ENCODE data around the gene ADI1. TPM values are rescaled to one million over a fixed set of nuclear protein-coding genes. Genes with fewer than 3 reads are reported as not detected.

The ADI1 gene
- total RNA-seq, 2 experiments from 2014 or later: 28.4 to 30.2 TPM

- H3K27ac Mint-ChIP-seq: no peak overlapping the region
- no peaks in the 10 kb centered on the region for H3K9me3 Mint-ChIP-seq
- H3K36me3 Mint-ChIP-seq (ENCODE audit: low read depth): peaks cover 31% of the 10 kb centered on the region
- no peaks in the 10 kb centered on the region for H3K4me1 ChIP-seq (ENCODE audit: insufficient read depth, low read length)
- no peaks in the 10 kb centered on the region for H3K27me3 ChIP-seq (ENCODE audit: control insufficient read depth in 1 of 2, insufficient read depth in 2 of 2, low read length in 2 of 2)
- DNase-seq: no peak
- H3K27ac ChIP-seq (ENCODE audit: low read depth in 1 of 2, low read length in 2 of 2): no peak overlapping the region
- peaks cover 23% of the 10 kb centered on the region for H3K36me3 ChIP-seq (ENCODE audit: insufficient read depth, low read length)
- ChIA-PET POLR2A (no interaction called here), CTCF (no interaction called here)
- no peaks in the 10 kb centered on the region for H3K27me3 Mint-ChIP-seq
- no peak for TF ChIP-seq CTCF (IDR thresholded peaks at IDR 0.05)
- no peak overlapping the region for H3K4me3 ChIP-seq (ENCODE audit: low read length)
- intact Hi-C loops (cut with DNase I, micrococcal nuclease): no loop called here
- H3K4me3 Mint-ChIP-seq: no peak overlapping the region
- ATAC-seq (ENCODE audit: poor library complexity): no peak
- H3K9me3 ChIP-seq (ENCODE audit: control insufficient read depth in 1 of 2, insufficient read depth in 1 of 2, low read length in 2 of 2): peaks cover 0 to 18% of the 10 kb centered on the region in 2 experiments
- peaks cover 12% of the 10 kb centered on the region for H3K4me1 Mint-ChIP-seq (ENCODE audit: low read depth)
These were observed 36.9 kb downstream of the ADI1 start for GRCh38 chr2:3482363-3482821.

GRCh38 chr2:3481736-3482362, 37.5 kb downstream of the ADI1 start:
- H3K27me3 ChIP-seq (ENCODE audit: control insufficient read depth in 1 of 2, insufficient read depth in 2 of 2, low read length in 2 of 2): no peaks in the 10 kb centered on the region
- ATAC-seq (ENCODE audit: poor library complexity) (no peak), DNase-seq (no peak)
- no peak overlapping the region for H3K27ac ChIP-seq (ENCODE audit: low read depth in 1 of 2, low read length in 2 of 2)
- no peak overlapping the region for H3K4me3 ChIP-seq (ENCODE audit: low read length)
- H3K36me3 ChIP-seq (ENCODE audit: insufficient read depth, low read length): peaks cover 24% of the 10 kb centered on the region
- H3K4me1 ChIP-seq (ENCODE audit: insufficient read depth, low read length): no peaks in the 10 kb centered on the region
- Mint-ChIP-seq H3K4me1 (ENCODE audit: low read depth) (peaks cover 12% of the 10 kb centered on the region), H3K36me3 (ENCODE audit: low read depth) (peaks cover 33% of the 10 kb centered on the region), H3K9me3 (no peaks in the 10 kb centered on the region), H3K27me3 (no peaks in the 10 kb centered on the region), H3K27ac (no peak overlapping the region), H3K4me3 (no peak overlapping the region)
- TF ChIP-seq CTCF (IDR thresholded peaks at IDR 0.05): no peak
- H3K9me3 ChIP-seq (ENCODE audit: control insufficient read depth in 1 of 2, insufficient read depth in 1 of 2, low read length in 2 of 2): peaks cover 0 to 13% of the 10 kb centered on the region in 2 experiments
- intact Hi-C loops (cut with DNase I, micrococcal nuclease): no loop called here
- ChIA-PET CTCF (interaction anchor here (0.9 kb wide), 1 partner anchor 20 kb away, joined by 3 read pairs; no protein-coding TSS in a partner anchor), POLR2A (no interaction called here)

GRCh38 chr2:3481011-3481400, 38.3 kb downstream of the ADI1 start:
- Mint-ChIP-seq H3K9me3 (no peaks in the 10 kb centered on the region), H3K4me3 (no peak overlapping the region), H3K36me3 (ENCODE audit: low read depth) (peaks cover 40% of the 10 kb centered on the region), H3K4me1 (ENCODE audit: low read depth) (peaks cover 12% of the 10 kb centered on the region), H3K27me3 (no peaks in the 10 kb centered on the region), H3K27ac (no peak overlapping the region)
- TF ChIP-seq CTCF (IDR thresholded peaks at IDR 0.05): no peak
- ATAC-seq (ENCODE audit: poor library complexity) (no peak), DNase-seq (no peak)
- intact Hi-C loops (cut with DNase I, micrococcal nuclease): no loop called here
- Histone ChIP-seq H3K27ac (ENCODE audit: low read depth in 1 of 2, low read length in 2 of 2) (no peak overlapping the region), H3K27me3 (ENCODE audit: control insufficient read depth in 1 of 2, insufficient read depth in 2 of 2, low read length in 2 of 2) (no peaks in the 10 kb centered on the region), H3K36me3 (ENCODE audit: insufficient read depth, low read length) (peaks cover 30% of the 10 kb centered on the region), H3K4me3 (ENCODE audit: low read length) (no peak overlapping the region), H3K4me1 (ENCODE audit: insufficient read depth, low read length) (no peaks in the 10 kb centered on the region), H3K9me3 (ENCODE audit: control insufficient read depth in 1 of 2, insufficient read depth in 1 of 2, low read length in 2 of 2) (peaks cover 0 to 4% of the 10 kb centered on the region in 2 experiments)
- ChIA-PET POLR2A (no interaction called here), CTCF (interaction anchor here (0.7 to 0.9 kb wide), 2 partner anchors 19 to 170 kb away, joined by 3 read pairs; no protein-coding TSS in a partner anchor)

All from CD4-positive, alpha-beta T cell (primary cell).